CMK (cell line): ENCODE measurements around the gene UBTD2.
"Not testable (repeated sequence)": the region's sequence is repeated elsewhere in the genome, so short reads cannot be mapped to it uniquely, and the experiment has no call there.

Experiments used
- DNase-seq: peaks from one replicate; pipeline ENCODE4 v3.0.0-alpha.2; 2010; ENCODE audit warnings: low read depth

UBTD2 gene

GRCh38 chr5:172293054-172293744, 9.6 kb upstream of the UBTD2 start:
- DNase-seq = no peak

- DNase-seq = not testable (repeated sequence)
Observed at GRCh38 chr5:172291837-172292236, 8.3 kb upstream of the UBTD2 start.

GRCh38 chr5:172288465-172288864, 4.9 kb upstream of the UBTD2 start:
- DNase-seq = no peak

- DNase-seq = not testable (repeated sequence)
Observed at GRCh38 chr5:172287140-172287539, 3.6 kb upstream of the UBTD2 start.

- no peak for DNase-seq
Observed at GRCh38 chr5:172285226-172286143, 1.9 kb upstream of the UBTD2 start.

- no peak for DNase-seq
Observed at GRCh38 chr5:172284611-172284980, 1.0 kb upstream of the UBTD2 start.

GRCh38 chr5:172283862-172284610, 472 bp upstream of the UBTD2 start:
- no peak for DNase-seq

GRCh38 chr5:172282272-172283019, 1.1 kb downstream of the UBTD2 start:
- no peak for DNase-seq

- DNase-seq = no peak
Observed at GRCh38 chr5:172281346-172281745, 2.2 kb downstream of the UBTD2 start.

GRCh38 chr5:172280929-172281328, 2.6 kb downstream of the UBTD2 start:
- no peak for DNase-seq

GRCh38 chr5:172280317-172280716, 3.2 kb downstream of the UBTD2 start:
- DNase-seq = no peak

GRCh38 chr5:172278356-172278755, 5.2 kb downstream of the UBTD2 start:
- DNase-seq = no peak

- no peak for DNase-seq
Observed at GRCh38 chr5:172276214-172276613, 7.3 kb downstream of the UBTD2 start.

- no peak for DNase-seq
Observed at GRCh38 chr5:172274951-172275753, 8.4 kb downstream of the UBTD2 start.

GRCh38 chr5:172267943-172268342, 15.6 kb downstream of the UBTD2 start:
- no peak for DNase-seq

GRCh38 chr5:172266676-172267092, 16.9 kb downstream of the UBTD2 start:
- DNase-seq = no peak

GRCh38 chr5:172266071-172266675, 17.4 kb downstream of the UBTD2 start:
- DNase-seq = no peak

- DNase-seq = no peak
Observed at GRCh38 chr5:172264815-172265395, 18.7 kb downstream of the UBTD2 start.

GRCh38 chr5:172255444-172255843, 28.1 kb downstream of the UBTD2 start:
- no peak for DNase-seq

GRCh38 chr5:172252501-172252900, 31.1 kb downstream of the UBTD2 start:
- DNase-seq = no peak
